Rectal smooth muscle tissue (tissue), 1 donor: ENCODE data around the gene KMT2A.
"Not testable (repeated sequence)": the region's sequence is repeated elsewhere in the genome, so short reads cannot be mapped to it uniquely, and the experiment has no call there.

Experiments used
- H3K27ac ChIP-seq: one replicate; pipeline ENCODE4 v1.7.0; 2013; ENCODE audit warnings: low read depth, low read length, inconsistent platforms
- H3K27me3 ChIP-seq: one replicate; pipeline ENCODE4 v1.7.0; 2013; ENCODE audit warnings: low read length; ENCODE audit not compliant: control insufficient read depth, insufficient read depth
- H3K36me3 ChIP-seq: one replicate; pipeline ENCODE4 v1.7.0; 2013; ENCODE audit warnings: low read length; ENCODE audit not compliant: control insufficient read depth, insufficient read depth
- H3K4me1 ChIP-seq: one replicate; pipeline ENCODE4 v1.7.0; 2013; ENCODE audit warnings: low read length; ENCODE audit not compliant: control insufficient read depth, insufficient read depth
- H3K4me3 ChIP-seq: one replicate; pipeline ENCODE4 v1.7.0; 2013; ENCODE audit warnings: low read length
- H3K9ac ChIP-seq: one replicate; pipeline ENCODE4 v1.7.0; 2013; ENCODE audit warnings: low read length

The KMT2A gene

DNA sequence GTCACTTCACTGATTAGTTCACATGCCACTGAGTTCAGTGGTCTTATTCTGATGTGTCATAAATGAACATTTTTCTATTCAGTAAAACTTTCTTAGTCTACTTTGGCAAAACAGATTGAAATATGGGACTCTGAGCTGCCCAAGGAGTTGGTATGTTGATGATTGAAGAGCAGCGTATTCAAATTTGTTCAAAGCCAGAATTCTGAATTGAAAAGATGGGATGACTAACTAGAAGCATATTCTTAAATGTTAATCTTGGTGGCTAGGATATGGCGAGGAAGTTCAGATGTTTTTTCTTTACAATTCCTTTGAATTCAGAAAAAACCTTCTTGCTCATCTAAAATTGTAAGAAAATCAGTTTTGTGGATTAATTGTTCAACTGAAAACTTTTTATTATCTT is 34.7 kb downstream of the KMT2A start:
- Histone ChIP-seq H3K4me3 (no peak overlapping the region), H3K27ac (no peak overlapping the region), H3K36me3 (peaks cover 17% of the 10 kb centered on the region), H3K27me3 (no peaks in the 10 kb centered on the region), H3K9ac (no peak overlapping the region), H3K4me1 (no peaks in the 10 kb centered on the region)

DNA sequence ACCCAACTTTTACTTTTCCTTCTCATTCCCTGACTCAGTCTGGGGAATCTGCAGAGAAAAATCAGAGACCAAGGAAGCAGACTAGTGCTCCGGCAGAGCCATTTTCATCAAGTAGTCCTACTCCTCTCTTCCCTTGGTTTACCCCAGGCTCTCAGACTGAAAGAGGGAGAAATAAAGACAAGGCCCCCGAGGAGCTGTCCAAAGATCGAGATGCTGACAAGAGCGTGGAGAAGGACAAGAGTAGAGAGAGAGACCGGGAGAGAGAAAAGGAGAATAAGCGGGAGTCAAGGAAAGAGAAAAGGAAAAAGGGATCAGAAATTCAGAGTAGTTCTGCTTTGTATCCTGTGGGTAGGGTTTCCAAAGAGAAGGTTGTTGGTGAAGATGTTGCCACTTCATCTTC is 37.2 kb downstream of the KMT2A start:
- no peaks in the 10 kb centered on the region for H3K4me1 ChIP-seq
- H3K27me3 ChIP-seq, result no peaks in the 10 kb centered on the region
- peaks cover 29% of the 10 kb centered on the region for H3K36me3 ChIP-seq
- H3K9ac ChIP-seq, result no peak overlapping the region
- H3K27ac ChIP-seq, result no peak overlapping the region
- no peak overlapping the region for H3K4me3 ChIP-seq

DNA sequence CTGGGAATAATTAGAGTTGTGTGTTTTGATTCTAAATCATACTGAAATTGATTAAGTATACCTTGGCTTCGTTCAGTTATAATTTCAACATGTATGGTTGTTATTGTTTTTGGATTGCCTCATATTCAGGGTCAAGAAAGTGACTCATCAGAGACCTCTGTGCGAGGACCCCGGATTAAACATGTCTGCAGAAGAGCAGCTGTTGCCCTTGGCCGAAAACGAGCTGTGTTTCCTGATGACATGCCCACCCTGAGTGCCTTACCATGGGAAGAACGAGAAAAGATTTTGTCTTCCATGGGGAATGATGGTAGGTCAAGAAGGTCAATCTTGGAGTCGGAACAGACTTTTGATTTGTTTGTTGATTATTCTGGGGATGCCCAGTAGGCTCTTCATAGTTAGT is 40.4 kb downstream of the KMT2A start:
- H3K9ac ChIP-seq, result no peak overlapping the region
- H3K27me3 ChIP-seq, result no peaks in the 10 kb centered on the region
- H3K4me1 ChIP-seq, result no peaks in the 10 kb centered on the region
- no peak overlapping the region for H3K27ac ChIP-seq
- H3K4me3 ChIP-seq, result no peak overlapping the region
- peaks cover 34% of the 10 kb centered on the region for H3K36me3 ChIP-seq

DNA sequence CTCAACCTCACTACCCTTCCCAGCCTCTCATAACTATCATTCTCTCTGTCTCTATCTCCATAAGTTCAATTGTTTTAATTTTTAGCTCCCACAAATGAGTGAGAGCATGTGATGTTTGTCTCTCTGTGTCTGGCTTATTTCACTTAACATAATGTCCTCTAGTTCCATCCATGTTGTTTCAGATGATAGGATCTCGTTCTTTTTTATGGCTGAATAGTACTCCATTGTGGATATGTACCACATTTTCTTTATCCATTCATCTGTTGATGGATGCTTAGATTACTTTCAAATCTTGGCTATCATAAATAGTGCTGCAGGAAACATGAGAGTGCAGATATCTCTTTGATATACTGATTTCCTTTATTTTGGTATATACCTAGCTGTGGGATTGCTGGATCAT is 44.9 kb downstream of the KMT2A start:
- not testable (repeated sequence) for H3K4me3 ChIP-seq, H3K27ac ChIP-seq, H3K4me1 ChIP-seq, H3K27me3 ChIP-seq, H3K9ac ChIP-seq
- peaks cover 36% of the 10 kb centered on the region for H3K36me3 ChIP-seq

DNA sequence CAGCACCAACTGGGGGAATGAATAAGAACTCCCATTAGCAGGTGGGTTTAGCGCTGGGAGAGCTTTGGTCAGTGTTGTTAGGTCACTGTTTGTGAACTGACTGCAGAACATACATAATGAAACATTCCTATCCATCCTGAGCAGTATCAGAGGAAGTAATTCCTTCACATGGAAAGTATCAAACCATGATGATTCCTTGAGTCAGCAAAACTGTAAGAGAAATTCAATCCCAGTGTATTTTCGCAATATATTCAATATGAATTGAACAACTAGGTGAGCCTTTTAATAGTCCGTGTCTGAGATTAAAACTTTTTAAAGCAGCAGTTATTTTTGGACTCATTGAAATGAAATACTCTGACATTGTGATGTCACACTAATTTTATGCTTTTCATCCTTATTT is 48.1 kb downstream of the KMT2A start:
- Histone ChIP-seq H3K4me3 (no peak overlapping the region), H3K27ac (no peak overlapping the region), H3K27me3 (no peaks in the 10 kb centered on the region), H3K4me1 (no peaks in the 10 kb centered on the region), H3K9ac (no peak overlapping the region), H3K36me3 (peaks cover 26% of the 10 kb centered on the region)

DNA sequence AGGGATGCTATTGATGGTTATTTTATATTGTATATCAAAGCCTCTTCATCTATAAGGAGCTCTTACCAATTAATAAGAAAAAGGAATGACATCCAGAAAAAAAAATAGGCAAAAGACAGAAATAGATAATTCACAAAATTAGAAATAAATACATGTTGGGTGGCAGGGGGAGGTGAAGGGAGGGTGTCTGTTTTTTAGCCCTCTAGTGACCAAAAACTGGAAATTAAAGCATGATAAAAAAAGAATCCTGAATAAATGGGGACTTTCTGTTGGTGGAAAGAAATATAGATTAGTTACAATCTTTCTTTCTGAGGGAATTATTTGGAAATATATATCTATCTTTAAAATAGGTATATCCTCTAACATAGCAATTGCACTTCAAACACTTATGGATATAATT is 49.0 kb downstream of the KMT2A start:
- H3K9ac ChIP-seq, result no peak overlapping the region
- H3K27ac ChIP-seq, result no peak overlapping the region
- no peaks in the 10 kb centered on the region for H3K4me1 ChIP-seq
- H3K27me3 ChIP-seq, result no peaks in the 10 kb centered on the region
- peaks cover 31% of the 10 kb centered on the region for H3K36me3 ChIP-seq
- no peak overlapping the region for H3K4me3 ChIP-seq

DNA sequence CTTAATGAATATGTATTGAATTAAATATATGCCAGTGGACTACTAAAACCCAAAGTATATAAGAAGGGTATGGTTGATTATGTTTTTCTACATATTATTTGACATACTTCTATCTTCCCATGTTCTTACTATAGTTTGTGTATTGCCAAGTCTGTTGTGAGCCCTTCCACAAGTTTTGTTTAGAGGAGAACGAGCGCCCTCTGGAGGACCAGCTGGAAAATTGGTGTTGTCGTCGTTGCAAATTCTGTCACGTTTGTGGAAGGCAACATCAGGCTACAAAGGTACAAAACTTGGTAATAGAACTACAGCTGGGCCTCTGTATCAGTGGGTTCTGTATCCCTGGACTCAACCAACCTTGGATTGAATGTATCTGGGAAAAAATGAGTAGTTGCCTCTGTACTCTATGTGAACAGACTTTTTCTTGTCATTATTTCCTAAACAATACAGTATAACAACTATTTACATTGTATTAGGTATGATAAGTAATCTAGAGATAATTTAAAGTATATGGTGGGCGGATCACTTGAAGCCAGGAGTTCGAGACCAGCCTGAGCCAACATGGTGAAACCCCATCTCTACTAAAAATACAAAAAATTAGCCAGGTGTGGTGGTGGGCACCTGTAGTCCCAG is 52.3 kb downstream of the KMT2A start:
- no peak overlapping the region for H3K9ac ChIP-seq
- H3K27me3 ChIP-seq, result no peaks in the 10 kb centered on the region
- H3K27ac ChIP-seq, result no peak overlapping the region
- peaks cover 27% of the 10 kb centered on the region for H3K36me3 ChIP-seq
- no peaks in the 10 kb centered on the region for H3K4me1 ChIP-seq
- no peak overlapping the region for H3K4me3 ChIP-seq

DNA sequence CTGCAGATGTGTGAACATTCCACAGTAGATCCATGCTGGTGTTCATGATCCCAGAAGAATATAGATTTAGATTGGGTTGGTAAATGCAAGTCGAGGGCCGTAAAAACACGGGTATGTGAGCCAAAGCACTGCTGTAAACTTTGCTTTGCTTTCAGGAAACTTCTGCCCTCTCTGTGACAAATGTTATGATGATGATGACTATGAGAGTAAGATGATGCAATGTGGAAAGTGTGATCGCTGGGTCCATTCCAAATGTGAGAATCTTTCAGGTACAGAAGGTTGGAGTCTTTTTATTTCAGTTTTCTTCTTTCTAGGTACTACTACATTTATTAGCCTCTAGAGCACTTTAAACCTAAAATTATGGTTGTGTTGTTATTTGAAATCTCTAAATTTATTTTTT is 54.7 kb downstream of the KMT2A start:
- H3K36me3 ChIP-seq, result peaks cover 24% of the 10 kb centered on the region

DNA sequence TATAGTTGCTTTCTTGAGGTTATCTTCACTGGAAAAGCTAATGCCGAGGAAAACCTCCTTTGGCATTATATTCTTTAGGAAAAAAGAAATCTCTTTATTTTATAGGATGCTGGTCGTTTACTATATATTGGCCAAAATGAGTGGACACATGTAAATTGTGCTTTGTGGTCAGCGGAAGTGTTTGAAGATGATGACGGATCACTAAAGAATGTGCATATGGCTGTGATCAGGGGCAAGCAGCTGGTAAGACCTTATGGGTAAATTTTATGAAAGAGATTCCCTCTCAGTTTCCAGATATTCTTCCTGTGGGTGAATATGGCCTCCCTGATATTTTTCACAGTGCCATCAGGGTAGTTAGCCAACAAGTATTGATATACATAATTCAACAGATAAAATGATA is 61.5 kb downstream of the KMT2A start:
- no peak overlapping the region for H3K4me3 ChIP-seq
- no peaks in the 10 kb centered on the region for H3K4me1 ChIP-seq
- H3K36me3 ChIP-seq, result peaks cover 33% of the 10 kb centered on the region
- H3K27me3 ChIP-seq, result no peaks in the 10 kb centered on the region
- no peak overlapping the region for H3K27ac ChIP-seq
- no peak overlapping the region for H3K9ac ChIP-seq

More for the DNA sequence above, 54.7 kb downstream of the KMT2A start:
- no peaks in the 10 kb centered on the region for H3K27me3 ChIP-seq
- no peak overlapping the region for H3K4me3 ChIP-seq
- H3K4me1 ChIP-seq, result no peaks in the 10 kb centered on the region
- H3K27ac ChIP-seq, result no peak overlapping the region
- H3K9ac ChIP-seq, result no peak overlapping the region

DNA sequence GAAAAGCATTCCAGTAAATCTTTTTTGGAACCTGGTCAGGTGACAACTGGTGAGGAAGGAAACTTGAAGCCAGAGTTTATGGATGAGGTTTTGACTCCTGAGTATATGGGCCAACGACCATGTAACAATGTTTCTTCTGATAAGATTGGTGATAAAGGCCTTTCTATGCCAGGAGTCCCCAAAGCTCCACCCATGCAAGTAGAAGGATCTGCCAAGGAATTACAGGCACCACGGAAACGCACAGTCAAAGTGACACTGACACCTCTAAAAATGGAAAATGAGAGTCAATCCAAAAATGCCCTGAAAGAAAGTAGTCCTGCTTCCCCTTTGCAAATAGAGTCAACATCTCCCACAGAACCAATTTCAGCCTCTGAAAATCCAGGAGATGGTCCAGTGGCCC is 66.9 kb downstream of the KMT2A start:
- H3K27ac ChIP-seq, result no peak overlapping the region
- H3K27me3 ChIP-seq, result no peaks in the 10 kb centered on the region
- H3K4me1 ChIP-seq, result no peaks in the 10 kb centered on the region
- H3K4me3 ChIP-seq, result no peak overlapping the region
- no peak overlapping the region for H3K9ac ChIP-seq
- H3K36me3 ChIP-seq, result peaks cover 39% of the 10 kb centered on the region

DNA sequence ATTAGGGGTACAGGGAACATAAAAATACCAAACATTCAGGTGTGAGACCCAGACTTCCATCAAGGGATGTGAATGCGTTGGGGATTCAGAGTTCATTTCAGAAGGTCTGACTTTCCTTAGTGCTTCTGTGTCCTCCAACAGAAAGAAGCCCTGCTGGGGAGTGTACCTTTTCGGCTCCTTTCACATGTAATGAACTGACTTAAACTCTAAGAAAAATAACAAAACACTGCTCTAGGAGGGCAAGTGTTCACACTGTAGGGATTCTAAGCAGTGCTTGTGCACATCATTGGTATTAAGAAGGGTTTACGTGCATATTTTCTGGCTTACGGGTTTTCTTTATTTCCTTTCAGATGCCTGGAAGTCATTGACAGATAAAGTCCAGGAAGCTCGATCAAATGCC is 75.3 kb downstream of the KMT2A start:
- Histone ChIP-seq H3K4me1 (no peaks in the 10 kb centered on the region), H3K27me3 (no peaks in the 10 kb centered on the region), H3K27ac (no peak overlapping the region), H3K36me3 (peaks cover 46% of the 10 kb centered on the region), H3K9ac (no peak overlapping the region), H3K4me3 (no peak overlapping the region)

DNA sequence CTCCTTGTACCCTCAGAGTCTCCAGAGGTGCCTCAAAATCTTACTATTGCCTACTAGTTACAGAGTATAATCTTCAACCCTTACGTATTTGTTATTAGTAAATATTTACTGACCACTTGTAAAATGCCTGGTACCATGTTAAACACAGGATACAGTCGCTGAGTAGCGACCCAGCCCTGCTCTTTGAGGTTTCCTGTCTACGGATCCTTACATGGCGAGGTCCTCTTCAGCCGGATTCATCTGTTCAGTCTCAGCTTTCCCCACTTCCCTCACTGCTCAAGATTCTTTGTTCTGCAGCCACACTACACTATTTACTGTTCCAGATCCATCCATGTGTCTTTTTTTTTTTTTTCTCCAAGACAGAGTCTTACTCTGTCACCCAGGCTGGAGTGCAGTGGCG is 77.8 kb downstream of the KMT2A start:
- peaks cover 41% of the 10 kb centered on the region for H3K36me3 ChIP-seq
- H3K4me1 ChIP-seq, result no peaks in the 10 kb centered on the region
- no peak overlapping the region for H3K9ac ChIP-seq
- H3K27me3 ChIP-seq, result no peaks in the 10 kb centered on the region
- no peak overlapping the region for H3K4me3 ChIP-seq
- H3K27ac ChIP-seq, result no peak overlapping the region

DNA sequence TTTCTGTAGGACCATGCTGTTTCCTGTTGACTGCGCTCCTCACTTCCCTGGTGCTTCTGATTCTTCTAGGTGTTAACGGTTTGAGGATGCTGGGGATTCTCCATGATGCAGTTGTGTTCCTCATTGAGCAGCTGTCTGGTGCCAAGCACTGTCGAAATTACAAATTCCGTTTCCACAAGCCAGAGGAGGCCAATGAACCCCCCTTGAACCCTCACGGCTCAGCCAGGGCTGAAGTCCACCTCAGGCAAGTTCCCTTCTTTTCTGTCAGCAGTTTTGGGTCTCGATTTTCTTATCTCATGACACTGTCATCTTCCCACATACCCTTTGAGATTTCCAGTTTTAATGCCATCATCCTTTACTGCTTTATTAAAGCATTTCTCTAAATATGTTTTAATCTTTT is 83.3 kb downstream of the KMT2A start:
- Histone ChIP-seq H3K36me3 (peaks cover 46% of the 10 kb centered on the region), H3K27me3 (no peaks in the 10 kb centered on the region), H3K9ac (no peak overlapping the region), H3K27ac (no peak overlapping the region), H3K4me1 (no peaks in the 10 kb centered on the region), H3K4me3 (no peak overlapping the region)
